ENCODE results near the gene TP53I13. TPM values are rescaled to one million over a fixed set of nuclear protein-coding genes. Genes with fewer than 3 reads are reported as not detected.

The TP53I13 gene
- total and polyA plus RNA-seq, 10 of the 15 experiments (the other 5 are each of a cell fraction or from before 2014, with no cell fraction given): 0.31 to 45.1 (median 19.5) TPM; not detected in 1

DNA sequence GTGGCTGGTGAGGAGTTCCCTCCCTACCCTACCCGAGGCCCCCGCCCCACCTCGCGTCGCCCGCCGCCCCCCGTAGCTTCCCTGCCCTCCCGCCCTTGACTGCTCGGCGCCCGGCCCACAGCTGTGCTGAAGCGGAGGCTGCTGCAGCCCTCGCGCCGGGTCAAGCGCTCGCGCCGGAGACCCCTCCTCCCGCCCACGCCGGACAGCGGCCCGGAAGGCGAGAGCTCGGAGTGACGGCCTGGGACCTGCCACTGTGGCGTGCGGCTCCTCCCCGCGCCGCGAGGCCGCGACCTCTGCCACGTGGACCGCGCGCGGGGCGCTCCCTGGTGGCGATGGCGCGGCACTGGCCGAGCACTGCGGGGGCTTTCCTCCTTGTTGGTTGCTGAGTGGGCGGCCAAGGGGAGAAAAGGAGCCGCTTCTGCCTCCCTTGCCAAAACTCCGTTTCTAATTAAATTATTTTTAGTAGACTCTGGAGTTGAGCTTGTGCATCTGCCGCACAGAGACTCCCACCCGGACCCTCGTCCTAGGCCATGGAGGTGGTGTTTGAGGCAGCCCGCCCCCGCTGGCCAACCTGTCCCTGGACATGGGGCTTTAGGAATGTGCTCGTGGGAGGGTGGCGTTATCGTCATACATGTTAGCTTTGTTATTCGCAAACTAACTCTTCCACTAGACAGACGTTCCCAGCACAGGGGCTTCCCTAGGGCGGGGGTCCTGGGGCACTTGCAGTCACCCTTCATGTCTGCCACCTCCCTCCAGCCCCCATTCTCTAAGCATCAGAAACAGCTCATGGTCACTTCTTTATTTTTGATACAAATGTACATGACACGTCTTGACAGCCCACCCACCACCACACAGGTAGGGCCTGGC is 4.4 kb downstream of the TP53I13 start:
- H3K4me3 ChIP-seq: no peak overlapping the region
- ChIA-PET CTCF (interaction anchor here (0.6 to 6.2 kb wide), 16 partner anchors 12 to 521 kb away, joined by 3 to 57 read pairs (median 3); partner anchors contain the start of gene ANKRD13B), RAD21 (ENCODE audit: unreplicated experiment) (interaction anchor here (1.0 to 3.1 kb wide), 3 partner anchors 20 to 203 kb away, joined by 3 to 21 read pairs (median 4); partner anchors contain the start of gene ANKRD13B), SMC1A (ENCODE audit: uncharacterized antibody, unreplicated experiment) (interaction anchor here (1.4 kb wide), 1 partner anchor 203 kb away, joined by 7 read pairs; no protein-coding TSS in a partner anchor), POLR2A (interaction anchor here (0.8 to 1.6 kb wide), 5 partner anchors 9 to 203 kb away, joined by 3 to 4 read pairs (median 3); no protein-coding TSS in a partner anchor)
- BruUV-seq (replicated peaks): no TSS peak
- H3K9me3 ChIP-seq (replicated peaks; ENCODE audit: control insufficient read depth, insufficient read depth, low read length): no peaks in the 10 kb centered on the region
- no peak overlapping the region for H3K27ac ChIP-seq (ENCODE audit: control insufficient read depth, insufficient read depth)
- H3K4me1 ChIP-seq (ENCODE audit: control insufficient read depth, insufficient read depth, low read length): 0 out of 2 replicates have a peak, but pooled peaks cover 4% of the 10 kb centered on the region
- ATAC-seq (peak; percentile 75), FAIRE-seq (no peak), DNase-seq (ENCODE audit: low read depth, low spot score) (no peak)
- H2AFZ ChIP-seq (ENCODE audit: control insufficient read depth, low read depth, low read length): no peak overlapping the region
- H3K4me2 ChIP-seq (ENCODE audit: control insufficient read depth, insufficient read depth): no peak overlapping the region
- peaks cover 0 to 15% of the 10 kb centered on the region in 2 experiments; a peak in 2 of 4 replicates for H3K36me3 ChIP-seq (ENCODE audit: control insufficient read depth in 2 of 2, insufficient read depth in 2 of 2, low read length in 1 of 2)
- 62% methylated on average over 39 of the region's 62 CpGs for WGBS (ENCODE audit: insufficient coverage, insufficient replicate concordance, low lambda C conversion rate, missing lambda C conversion rate)
- H3K9ac ChIP-seq (ENCODE audit: control insufficient read depth, insufficient read depth, low read length): no peak overlapping the region
- in situ Hi-C loops (cut with MboI): no loop called here
- intact Hi-C loops (cut with micrococcal nuclease; ENCODE audit: unreplicated experiment): no loop called here
- no peaks in the 10 kb centered on the region for H4K20me1 ChIP-seq (ENCODE audit: control insufficient read depth, insufficient read depth)
- no peaks in the 10 kb centered on the region for H3K27me3 ChIP-seq (replicated peaks in 1 of 2; ENCODE audit: control insufficient read depth in 2 of 2, insufficient read depth in 2 of 2, low read length in 1 of 2)
- no peaks in the 10 kb centered on the region for H3K79me2 ChIP-seq (ENCODE audit: control insufficient read depth, insufficient read depth, low read length)
- TF ChIP-seq, protein P1, sequence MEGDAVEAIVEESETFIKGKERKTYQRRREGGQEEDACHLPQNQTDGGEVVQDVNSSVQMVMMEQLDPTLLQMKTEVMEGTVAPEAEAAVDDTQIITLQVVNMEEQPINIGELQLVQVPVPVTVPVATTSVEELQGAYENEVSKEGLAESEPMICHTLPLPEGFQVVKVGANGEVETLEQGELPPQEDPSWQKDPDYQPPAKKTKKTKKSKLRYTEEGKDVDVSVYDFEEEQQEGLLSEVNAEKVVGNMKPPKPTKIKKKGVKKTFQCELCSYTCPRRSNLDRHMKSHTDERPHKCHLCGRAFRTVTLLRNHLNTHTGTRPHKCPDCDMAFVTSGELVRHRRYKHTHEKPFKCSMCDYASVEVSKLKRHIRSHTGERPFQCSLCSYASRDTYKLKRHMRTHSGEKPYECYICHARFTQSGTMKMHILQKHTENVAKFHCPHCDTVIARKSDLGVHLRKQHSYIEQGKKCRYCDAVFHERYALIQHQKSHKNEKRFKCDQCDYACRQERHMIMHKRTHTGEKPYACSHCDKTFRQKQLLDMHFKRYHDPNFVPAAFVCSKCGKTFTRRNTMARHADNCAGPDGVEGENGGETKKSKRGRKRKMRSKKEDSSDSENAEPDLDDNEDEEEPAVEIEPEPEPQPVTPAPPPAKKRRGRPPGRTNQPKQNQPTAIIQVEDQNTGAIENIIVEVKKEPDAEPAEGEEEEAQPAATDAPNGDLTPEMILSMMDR (IDR thresholded peaks at IDR 0.05 in 2 of 3, conservative IDR thresholded peaks at IDR 0.05 in 1 of 3; ENCODE audit: control insufficient read depth in 2 of 3, extremely low read depth in 1 of 3, insufficient read depth in 1 of 3, low read depth in 3 of 3, low read length in 3 of 3): peak; percentile 50 to 75 (median 75)
- TF ChIP-seq, protein P2, sequence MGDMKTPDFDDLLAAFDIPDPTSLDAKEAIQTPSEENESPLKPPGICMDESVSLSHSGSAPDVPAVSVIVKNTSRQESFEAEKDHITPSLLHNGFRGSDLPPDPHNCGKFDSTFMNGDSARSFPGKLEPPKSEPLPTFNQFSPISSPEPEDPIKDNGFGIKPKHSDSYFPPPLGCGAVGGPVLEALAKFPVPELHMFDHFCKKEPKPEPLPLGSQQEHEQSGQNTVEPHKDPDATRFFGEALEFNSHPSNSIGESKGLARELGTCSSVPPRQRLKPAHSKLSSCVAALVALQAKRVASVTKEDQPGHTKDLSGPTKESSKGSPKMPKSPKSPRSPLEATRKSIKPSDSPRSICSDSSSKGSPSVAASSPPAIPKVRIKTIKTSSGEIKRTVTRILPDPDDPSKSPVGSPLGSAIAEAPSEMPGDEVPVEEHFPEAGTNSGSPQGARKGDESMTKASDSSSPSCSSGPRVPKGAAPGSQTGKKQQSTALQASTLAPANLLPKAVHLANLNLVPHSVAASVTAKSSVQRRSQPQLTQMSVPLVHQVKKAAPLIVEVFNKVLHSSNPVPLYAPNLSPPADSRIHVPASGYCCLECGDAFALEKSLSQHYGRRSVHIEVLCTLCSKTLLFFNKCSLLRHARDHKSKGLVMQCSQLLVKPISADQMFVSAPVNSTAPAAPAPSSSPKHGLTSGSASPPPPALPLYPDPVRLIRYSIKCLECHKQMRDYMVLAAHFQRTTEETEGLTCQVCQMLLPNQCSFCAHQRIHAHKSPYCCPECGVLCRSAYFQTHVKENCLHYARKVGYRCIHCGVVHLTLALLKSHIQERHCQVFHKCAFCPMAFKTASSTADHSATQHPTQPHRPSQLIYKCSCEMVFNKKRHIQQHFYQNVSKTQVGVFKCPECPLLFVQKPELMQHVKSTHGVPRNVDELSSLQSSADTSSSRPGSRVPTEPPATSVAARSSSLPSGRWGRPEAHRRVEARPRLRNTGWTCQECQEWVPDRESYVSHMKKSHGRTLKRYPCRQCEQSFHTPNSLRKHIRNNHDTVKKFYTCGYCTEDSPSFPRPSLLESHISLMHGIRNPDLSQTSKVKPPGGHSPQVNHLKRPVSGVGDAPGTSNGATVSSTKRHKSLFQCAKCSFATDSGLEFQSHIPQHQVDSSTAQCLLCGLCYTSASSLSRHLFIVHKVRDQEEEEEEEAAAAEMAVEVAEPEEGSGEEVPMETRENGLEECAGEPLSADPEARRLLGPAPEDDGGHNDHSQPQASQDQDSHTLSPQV (IDR thresholded peaks at IDR 0.05): peak; percentile 73; the same call in 1 of the 2 replicates
- peak; percentile 40 for TF ChIP-seq RELA (IDR thresholded peaks at IDR 0.05; ENCODE audit: borderline replicate concordance, partially characterized antibody)
- TF ChIP-seq, protein P3, sequence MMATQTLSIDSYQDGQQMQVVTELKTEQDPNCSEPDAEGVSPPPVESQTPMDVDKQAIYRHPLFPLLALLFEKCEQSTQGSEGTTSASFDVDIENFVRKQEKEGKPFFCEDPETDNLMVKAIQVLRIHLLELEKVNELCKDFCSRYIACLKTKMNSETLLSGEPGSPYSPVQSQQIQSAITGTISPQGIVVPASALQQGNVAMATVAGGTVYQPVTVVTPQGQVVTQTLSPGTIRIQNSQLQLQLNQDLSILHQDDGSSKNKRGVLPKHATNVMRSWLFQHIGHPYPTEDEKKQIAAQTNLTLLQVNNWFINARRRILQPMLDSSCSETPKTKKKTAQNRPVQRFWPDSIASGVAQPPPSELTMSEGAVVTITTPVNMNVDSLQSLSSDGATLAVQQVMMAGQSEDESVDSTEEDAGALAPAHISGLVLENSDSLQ (IDR thresholded peaks at IDR 0.05): peak; percentile 74
- TF ChIP-seq TARDBP (IDR thresholded peaks at IDR 0.05; ENCODE audit: borderline replicate concordance): no peak
- TF ChIP-seq, protein P4, sequence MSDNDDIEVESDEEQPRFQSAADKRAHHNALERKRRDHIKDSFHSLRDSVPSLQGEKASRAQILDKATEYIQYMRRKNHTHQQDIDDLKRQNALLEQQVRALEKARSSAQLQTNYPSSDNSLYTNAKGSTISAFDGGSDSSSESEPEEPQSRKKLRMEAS (IDR thresholded peaks at IDR 0.05; ENCODE audit: low read depth, low read length): peak; percentile 87
- TF ChIP-seq SMC3 (IDR thresholded peaks at IDR 0.05; ENCODE audit: borderline replicate concordance, low read length): peak; percentile 25; the same call in 1 of the 2 replicates
- TF ChIP-seq POLR2AphosphoS5 (IDR thresholded peaks at IDR 0.05; ENCODE audit: low read length): no peak
- peak in 1 of 2 experiments; percentile 70; a peak in 2 of 3 replicates for TF ChIP-seq EGR1 (IDR thresholded peaks at IDR 0.05; ENCODE audit: borderline replicate concordance in 1 of 2, low read depth in 2 of 2, low read length in 2 of 2)
- TF ChIP-seq RUNX3 (IDR thresholded peaks at IDR 0.05; ENCODE audit: low read length): 0 out of 2 replicates have a peak, but pooled peaks have one; percentile 9
- peak; percentile 77 for TF ChIP-seq NR2C1 (IDR thresholded peaks at IDR 0.05)
- TF ChIP-seq NR2F1 (conservative IDR thresholded peaks at IDR 0.05): peak; percentile 100
- 0 out of 2 replicates have a peak, but pooled peaks have one; percentile 28 for TF ChIP-seq CHD2 (IDR thresholded peaks at IDR 0.05; ENCODE audit: borderline replicate concordance, low read depth, low read length)
- peak; percentile 39; the same call in 1 of the 2 replicates for TF ChIP-seq DPF2 (IDR thresholded peaks at IDR 0.05)
- TF ChIP-seq ZNF207 (IDR thresholded peaks at IDR 0.05; ENCODE audit: borderline replicate concordance): no peak
